ENCODE data around the gene POLH. TPM values are rescaled to one million over a fixed set of nuclear protein-coding genes. Genes with fewer than 3 reads are reported as not detected.

POLH gene
- total and polyA plus RNA-seq, 10 of the 15 experiments (the other 5 are each of a cell fraction or from before 2014, with no cell fraction given): 5.5 to 33.6 (median 18.6) TPM

GRCh38 chr6:43621078-43621835 is 45.3 kb downstream of the POLH start:
- WGBS (ENCODE audit: insufficient coverage, insufficient replicate concordance, low lambda C conversion rate, missing lambda C conversion rate): 96% methylated on average over 12 of the region's 12 CpGs
- CTCF ChIA-PET: no interaction called here
- Histone ChIP-seq H3K4me2 (ENCODE audit: control insufficient read depth, insufficient read depth) (no peak overlapping the region), H3K27me3 (replicated peaks in 1 of 2; ENCODE audit: control insufficient read depth in 2 of 2, insufficient read depth in 2 of 2, low read length in 1 of 2) (no peaks in the 10 kb centered on the region), H3K4me1 (ENCODE audit: control insufficient read depth, insufficient read depth, low read length) (no peaks in the 10 kb centered on the region), H4K20me1 (ENCODE audit: control insufficient read depth, insufficient read depth) (no peaks in the 10 kb centered on the region), H3K36me3 (ENCODE audit: control insufficient read depth in 2 of 2, insufficient read depth in 2 of 2, low read length in 1 of 2) (peaks cover 20 to 51% of the 10 kb centered on the region in 2 experiments), H3K27ac (ENCODE audit: control insufficient read depth, insufficient read depth) (no peak overlapping the region), H3K4me3 (no peak overlapping the region), H3K79me2 (ENCODE audit: control insufficient read depth, insufficient read depth, low read length) (peaks cover 1% of the 10 kb centered on the region), H2AFZ (ENCODE audit: control insufficient read depth, low read depth, low read length) (no peak overlapping the region), H3K9ac (ENCODE audit: control insufficient read depth, insufficient read depth, low read length) (no peak overlapping the region), H3K9me3 (replicated peaks; ENCODE audit: control insufficient read depth, insufficient read depth, low read length) (no peaks in the 10 kb centered on the region)
- TF ChIP-seq E4F1 (IDR thresholded peaks at IDR 0.05; ENCODE audit: borderline replicate concordance, partially characterized antibody) (no peak), TCF3 (IDR thresholded peaks at IDR 0.05; ENCODE audit: borderline replicate concordance, insufficient read depth, low read depth, low read length) (no peak), MAX (IDR thresholded peaks at IDR 0.05; ENCODE audit: low read depth, low read length) (no peak), PAX8 (IDR thresholded peaks at IDR 0.05) (no peak), POLR2A (IDR thresholded peaks at IDR 0.05; ENCODE audit: low read depth, low read length) (peak; percentile 3; the same call in 1 of the 2 replicates), POU2F2 (IDR thresholded peaks at IDR 0.05; ENCODE audit: borderline replicate concordance, low read depth, low read length) (no peak), CEBPZ (IDR thresholded peaks at IDR 0.05; ENCODE audit: low read depth, low read length) (no peak), POLR2AphosphoS5 (IDR thresholded peaks at IDR 0.05; ENCODE audit: low read length) (0 out of 2 replicates have a peak, but pooled peaks have one; percentile 10), CBX5 (IDR thresholded peaks at IDR 0.05; ENCODE audit: low read depth) (no peak), ZNF687 (IDR thresholded peaks at IDR 0.05) (no peak)
- POLR2A ChIA-PET: interaction anchor here (2.1 kb wide), 1 partner anchor 8 kb away, joined by 10 read pairs; the partner anchor contains the start of gene GTPBP2
- RAD21 ChIA-PET (ENCODE audit: unreplicated experiment): no interaction called here
- in situ Hi-C loops (cut with MboI): no loop called here
- FAIRE-seq: no peak
- SMC1A ChIA-PET (ENCODE audit: uncharacterized antibody, unreplicated experiment): no interaction called here
- intact Hi-C loops (cut with micrococcal nuclease; ENCODE audit: unreplicated experiment): no loop called here
- no TSS peak for BruUV-seq (replicated peaks)
- DNase-seq (ENCODE audit: low read depth, low spot score): no peak
- no peak for ATAC-seq
